WTC11 (cell line): ENCODE data around the gene AP4S1. TPM values are rescaled to one million over a fixed set of nuclear protein-coding genes. Genes with fewer than 3 reads are reported as not detected.

Experiments used
- ATAC-seq: fragments of 200-7000 bp; cut with Tn5 transposase; 2 replicates; pipeline ENCODE4 v1.10.0; 2021; ENCODE audit warnings: mild to moderate bottlenecking, moderate library complexity
- CTCF ChIA-PET: fragments of 300-600 bp; sonication (Branson Sonifier 250); formaldehyde crosslinking; loops from one replicate; lab custom pipeline; 2021; ENCODE audit warnings: antibody characterized with exemption; lab: Charles Lee
- POLR2A ChIA-PET: fragments of 350-600 bp; sonication (Branson Sonifier 250); formaldehyde crosslinking; loops from one replicate; lab custom pipeline; 2021; ENCODE audit warnings: antibody characterized with exemption; lab: Charles Lee
- DNase-seq: peaks from one replicate; pipeline ENCODE4 v3.0.0; 2021; ENCODE audit warnings: low spot score
- H3K27ac Mint-ChIP-seq: 2 replicates; pipeline ENCODE4 v1.8.0; 2021; ENCODE audit warnings: mixed read lengths
- H3K27me3 Mint-ChIP-seq: 2 replicates; pipeline ENCODE4 v1.8.0; 2021; ENCODE audit warnings: low read depth, mild to moderate bottlenecking, moderate library complexity, mixed read lengths
- H3K36me3 Mint-ChIP-seq: 2 replicates; pipeline ENCODE4 v1.8.0; 2021; ENCODE audit warnings: mixed read lengths
- H3K4me1 Mint-ChIP-seq: 2 replicates; pipeline ENCODE4 v1.8.0; 2022; ENCODE audit warnings: mixed read lengths
- H3K4me3 Mint-ChIP-seq: 2 replicates; pipeline ENCODE4 v1.8.0; 2021; ENCODE audit warnings: mild to moderate bottlenecking, moderate library complexity, mixed read lengths
- H3K9me3 Mint-ChIP-seq: 2 replicates; pipeline ENCODE4 v1.8.0; 2021; ENCODE audit warnings: mixed read lengths
- ATF1 ChIP-seq: sonication (generic); formaldehyde crosslinking; IDR thresholded peaks from 2 replicates; pipeline ENCODE4 v1.8.1; 2023; ENCODE audit warnings: mild to moderate bottlenecking, moderate library complexity, missing genetic modification reagents
- FOXK1 ChIP-seq: sonication (generic); formaldehyde crosslinking; IDR thresholded peaks from 2 replicates; pipeline ENCODE4 v1.8.0; 2022; ENCODE audit warnings: mild to moderate bottlenecking, moderate library complexity, missing genetic modification reagents
- MYBL2 ChIP-seq: sonication (generic); formaldehyde crosslinking; IDR thresholded peaks from 2 replicates; pipeline ENCODE4 v1.8.1; 2023; ENCODE audit warnings: mild to moderate bottlenecking, moderate library complexity, missing genetic modification reagents
- NFATC4 ChIP-seq: fragments of 250-450 bp; sonication (Bioruptor Pico); IDR thresholded peaks from 2 replicates; pipeline ENCODE4 v1.9.0; 2021; ENCODE audit warnings: mild to moderate bottlenecking
- NFE2L1 ChIP-seq: sonication (generic); formaldehyde crosslinking; IDR thresholded peaks from 2 replicates; pipeline ENCODE4 v1.8.1; 2023; ENCODE audit warnings: missing genetic modification reagents
- NFYB ChIP-seq: sonication (generic); formaldehyde crosslinking; conservative IDR thresholded peaks from 2 replicates; pipeline ENCODE4 v1.8.0; 2022; ENCODE audit warnings: low read depth, missing genetic modification reagents
- NR1H2 ChIP-seq: sonication (generic); formaldehyde crosslinking; IDR thresholded peaks from 2 replicates; pipeline ENCODE4 v1.9.0; 2021; ENCODE audit warnings: mild to moderate bottlenecking, moderate library complexity, missing genetic modification reagents
- RORB ChIP-seq: fragments of 250-450 bp; sonication (Bioruptor Pico); IDR thresholded peaks from 2 replicates; pipeline ENCODE4 v1.9.0; 2021; ENCODE audit warnings: mild to moderate bottlenecking
- ZBTB21 ChIP-seq: sonication (generic); formaldehyde crosslinking; IDR thresholded peaks from 2 replicates; pipeline ENCODE4 v1.8.1; 2023; ENCODE audit warnings: mild to moderate bottlenecking, missing genetic modification reagents, borderline replicate concordance
- ZNF121 ChIP-seq: sonication (generic); formaldehyde crosslinking; IDR thresholded peaks from 2 replicates; pipeline ENCODE4 v1.8.0; 2023; ENCODE audit warnings: missing genetic modification reagents
- ZNF232 ChIP-seq: sonication (generic); formaldehyde crosslinking; IDR thresholded peaks from 2 replicates; pipeline ENCODE4 v1.8.0; 2022; ENCODE audit warnings: mild to moderate bottlenecking, missing genetic modification reagents
- ZNF396 ChIP-seq: fragments of 250-450 bp; sonication (Bioruptor Pico); IDR thresholded peaks from 2 replicates; pipeline ENCODE4 v1.8.0; 2021; ENCODE audit warnings: mild to moderate bottlenecking, moderate library complexity, borderline replicate concordance
- ZNF416 ChIP-seq: fragments of 250-450 bp; sonication (Bioruptor Pico); IDR thresholded peaks from 2 replicates; pipeline ENCODE4 v1.9.0; 2021; ENCODE audit warnings: mild to moderate bottlenecking, inconsistent platforms
- total RNA-seq: library from RNA; stranded (reverse); gene quantifications from 3 replicates; pipeline ENCODE4 v1.2.3, GENCODE V29; 2021
- TF ChIP-seq, protein P1 (sequence below): sonication (generic); formaldehyde crosslinking; IDR thresholded peaks from 2 replicates; pipeline ENCODE4 v1.8.0; 2023; ENCODE audit warnings: mild to moderate bottlenecking, missing genetic modification reagents
- TF ChIP-seq, protein P2 (sequence below): sonication (generic); formaldehyde crosslinking; IDR thresholded peaks from 2 replicates; pipeline ENCODE4 v1.8.1; 2023; ENCODE audit warnings: mild to moderate bottlenecking, moderate library complexity, missing genetic modification reagents
- TF ChIP-seq, protein P3 (sequence below): sonication (generic); formaldehyde crosslinking; IDR thresholded peaks from 2 replicates; pipeline ENCODE4 v1.8.1; 2022; ENCODE audit warnings: mild to moderate bottlenecking, missing genetic modification reagents, moderate library complexity, borderline replicate concordance
- TF ChIP-seq, protein P4 (sequence below): sonication (generic); formaldehyde crosslinking; IDR thresholded peaks from 2 replicates; pipeline ENCODE4 v1.8.1; 2022; ENCODE audit warnings: low read depth, mild to moderate bottlenecking, moderate library complexity, missing genetic modification reagents, borderline replicate concordance
- TF ChIP-seq, protein P5 (sequence below): sonication (generic); formaldehyde crosslinking; IDR thresholded peaks from 2 replicates; pipeline ENCODE4 v1.8.0; 2022; ENCODE audit warnings: mild to moderate bottlenecking, missing genetic modification reagents
- TF ChIP-seq, protein P6 (sequence below): sonication (generic); formaldehyde crosslinking; IDR thresholded peaks from 2 replicates; pipeline ENCODE4 v1.8.0; 2022; ENCODE audit warnings: mild to moderate bottlenecking, missing genetic modification reagents
- TF ChIP-seq, protein P7 (sequence below): sonication (generic); formaldehyde crosslinking; IDR thresholded peaks from 2 replicates; pipeline ENCODE4 v1.8.1; 2022; ENCODE audit warnings: missing genetic modification reagents, borderline replicate concordance
- TF ChIP-seq, protein P8 (sequence below): sonication (generic); formaldehyde crosslinking; IDR thresholded peaks from 2 replicates; pipeline ENCODE4 v1.8.0; 2022; ENCODE audit warnings: missing genetic modification reagents

AP4S1 gene
- total RNA-seq, 1 experiment from 2014 or later, result 7.0 TPM

DNA sequence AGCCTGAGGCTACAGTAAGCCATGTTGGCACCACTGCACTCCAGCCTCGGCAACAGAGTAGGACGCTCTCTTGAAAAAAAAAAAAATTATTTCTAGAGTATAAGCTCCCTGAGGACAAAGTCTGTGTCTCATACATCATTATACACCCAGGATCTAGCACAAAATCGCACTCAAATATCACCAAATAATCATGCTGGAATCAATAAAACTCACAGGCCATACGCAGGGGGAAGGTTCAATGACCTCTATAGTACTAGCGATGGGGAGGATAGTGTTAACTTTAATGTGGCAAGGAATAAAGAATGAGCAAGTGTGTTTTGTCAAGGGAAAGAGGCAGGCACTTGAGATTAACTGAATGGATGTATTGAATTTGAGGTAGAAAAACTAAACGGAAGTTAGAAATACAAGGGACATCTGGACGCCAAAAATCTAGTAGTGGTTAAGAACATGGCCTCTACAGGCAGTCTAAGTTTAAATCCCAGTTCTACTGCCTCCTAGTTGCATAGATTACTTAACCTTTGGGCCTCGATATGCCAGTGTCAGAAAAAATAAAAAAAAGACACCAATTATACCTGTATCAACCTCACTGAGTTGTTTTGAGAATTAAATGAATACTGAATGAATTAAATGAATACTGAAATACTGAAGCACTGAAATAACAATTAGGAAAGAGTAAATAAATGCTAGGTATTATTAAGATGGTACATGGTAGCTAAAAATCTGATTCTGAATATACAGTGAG is 4.4 kb upstream of the AP4S1 start (continued):
- TF ChIP-seq, protein P1, sequence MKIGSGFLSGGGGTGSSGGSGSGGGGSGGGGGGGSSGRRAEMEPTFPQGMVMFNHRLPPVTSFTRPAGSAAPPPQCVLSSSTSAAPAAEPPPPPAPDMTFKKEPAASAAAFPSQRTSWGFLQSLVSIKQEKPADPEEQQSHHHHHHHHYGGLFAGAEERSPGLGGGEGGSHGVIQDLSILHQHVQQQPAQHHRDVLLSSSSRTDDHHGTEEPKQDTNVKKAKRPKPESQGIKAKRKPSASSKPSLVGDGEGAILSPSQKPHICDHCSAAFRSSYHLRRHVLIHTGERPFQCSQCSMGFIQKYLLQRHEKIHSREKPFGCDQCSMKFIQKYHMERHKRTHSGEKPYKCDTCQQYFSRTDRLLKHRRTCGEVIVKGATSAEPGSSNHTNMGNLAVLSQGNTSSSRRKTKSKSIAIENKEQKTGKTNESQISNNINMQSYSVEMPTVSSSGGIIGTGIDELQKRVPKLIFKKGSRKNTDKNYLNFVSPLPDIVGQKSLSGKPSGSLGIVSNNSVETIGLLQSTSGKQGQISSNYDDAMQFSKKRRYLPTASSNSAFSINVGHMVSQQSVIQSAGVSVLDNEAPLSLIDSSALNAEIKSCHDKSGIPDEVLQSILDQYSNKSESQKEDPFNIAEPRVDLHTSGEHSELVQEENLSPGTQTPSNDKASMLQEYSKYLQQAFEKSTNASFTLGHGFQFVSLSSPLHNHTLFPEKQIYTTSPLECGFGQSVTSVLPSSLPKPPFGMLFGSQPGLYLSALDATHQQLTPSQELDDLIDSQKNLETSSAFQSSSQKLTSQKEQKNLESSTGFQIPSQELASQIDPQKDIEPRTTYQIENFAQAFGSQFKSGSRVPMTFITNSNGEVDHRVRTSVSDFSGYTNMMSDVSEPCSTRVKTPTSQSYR (CRISPR knock-in tag), result no peak
- TF ChIP-seq, protein P2, sequence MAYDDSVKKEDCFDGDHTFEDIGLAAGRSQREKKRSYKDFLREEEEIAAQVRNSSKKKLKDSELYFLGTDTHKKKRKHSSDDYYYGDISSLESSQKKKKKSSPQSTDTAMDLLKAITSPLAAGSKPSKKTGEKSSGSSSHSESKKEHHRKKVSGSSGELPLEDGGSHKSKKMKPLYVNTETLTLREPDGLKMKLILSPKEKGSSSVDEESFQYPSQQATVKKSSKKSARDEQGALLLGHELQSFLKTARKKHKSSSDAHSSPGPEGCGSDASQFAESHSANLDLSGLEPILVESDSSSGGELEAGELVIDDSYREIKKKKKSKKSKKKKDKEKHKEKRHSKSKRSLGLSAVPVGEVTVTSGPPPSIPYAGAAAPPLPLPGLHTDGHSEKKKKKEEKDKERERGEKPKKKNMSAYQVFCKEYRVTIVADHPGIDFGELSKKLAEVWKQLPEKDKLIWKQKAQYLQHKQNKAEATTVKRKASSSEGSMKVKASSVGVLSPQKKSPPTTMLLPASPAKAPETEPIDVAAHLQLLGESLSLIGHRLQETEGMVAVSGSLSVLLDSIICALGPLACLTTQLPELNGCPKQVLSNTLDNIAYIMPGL (CRISPR knock-in tag), result no peak
- TF ChIP-seq NFE2L1 (CRISPR knock-in tag), result no peak
- no peak for TF ChIP-seq MYBL2 (CRISPR knock-in tag)
- TF ChIP-seq, protein P3, sequence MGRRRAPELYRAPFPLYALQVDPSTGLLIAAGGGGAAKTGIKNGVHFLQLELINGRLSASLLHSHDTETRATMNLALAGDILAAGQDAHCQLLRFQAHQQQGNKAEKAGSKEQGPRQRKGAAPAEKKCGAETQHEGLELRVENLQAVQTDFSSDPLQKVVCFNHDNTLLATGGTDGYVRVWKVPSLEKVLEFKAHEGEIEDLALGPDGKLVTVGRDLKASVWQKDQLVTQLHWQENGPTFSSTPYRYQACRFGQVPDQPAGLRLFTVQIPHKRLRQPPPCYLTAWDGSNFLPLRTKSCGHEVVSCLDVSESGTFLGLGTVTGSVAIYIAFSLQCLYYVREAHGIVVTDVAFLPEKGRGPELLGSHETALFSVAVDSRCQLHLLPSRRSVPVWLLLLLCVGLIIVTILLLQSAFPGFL, result no peak

DNA sequence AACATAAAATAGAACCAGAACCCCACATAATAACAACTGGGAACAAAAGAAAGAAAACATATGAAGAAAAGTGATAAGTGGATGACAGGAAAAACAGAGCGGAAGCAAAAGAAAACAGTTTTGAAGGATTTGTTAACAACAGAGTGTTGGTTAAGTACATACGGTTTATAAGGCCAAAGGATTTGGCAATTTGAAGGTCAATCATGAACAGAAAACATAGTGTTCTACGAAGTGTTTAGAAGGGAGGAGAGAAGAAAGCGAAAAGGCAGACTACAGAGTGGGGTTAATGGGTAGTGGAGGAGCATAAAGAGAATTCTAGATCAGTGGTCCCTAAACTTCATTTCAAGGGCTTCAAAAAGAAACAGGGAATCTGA is 3.9 kb upstream of the AP4S1 start:
- ChIA-PET CTCF (no interaction called here), POLR2A (no interaction called here)
- no peaks in the 10 kb centered on the region for H3K27me3 Mint-ChIP-seq
- no peak overlapping the region for H3K4me3 Mint-ChIP-seq
- TF ChIP-seq ZNF121 (CRISPR knock-in tag) (no peak), NFATC4 (CRISPR knock-in tag) (no peak), NR1H2 (CRISPR knock-in tag) (no peak), ATF1 (CRISPR knock-in tag) (no peak), ZNF416 (CRISPR knock-in tag) (no peak), ZBTB21 (CRISPR knock-in tag) (no peak), RORB (CRISPR knock-in tag) (no peak), NFYB (no peak), FOXK1 (no peak), ZNF232 (CRISPR knock-in tag) (no peak), ZNF396 (no peak)
- TF ChIP-seq, protein P4, sequence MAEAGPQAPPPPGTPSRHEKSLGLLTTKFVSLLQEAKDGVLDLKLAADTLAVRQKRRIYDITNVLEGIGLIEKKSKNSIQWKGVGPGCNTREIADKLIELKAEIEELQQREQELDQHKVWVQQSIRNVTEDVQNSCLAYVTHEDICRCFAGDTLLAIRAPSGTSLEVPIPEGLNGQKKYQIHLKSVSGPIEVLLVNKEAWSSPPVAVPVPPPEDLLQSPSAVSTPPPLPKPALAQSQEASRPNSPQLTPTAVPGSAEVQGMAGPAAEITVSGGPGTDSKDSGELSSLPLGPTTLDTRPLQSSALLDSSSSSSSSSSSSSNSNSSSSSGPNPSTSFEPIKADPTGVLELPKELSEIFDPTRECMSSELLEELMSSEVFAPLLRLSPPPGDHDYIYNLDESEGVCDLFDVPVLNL (CRISPR knock-in tag), result no peak
- TF ChIP-seq, protein P2 (CRISPR knock-in tag), result no peak
- TF ChIP-seq, protein P5, sequence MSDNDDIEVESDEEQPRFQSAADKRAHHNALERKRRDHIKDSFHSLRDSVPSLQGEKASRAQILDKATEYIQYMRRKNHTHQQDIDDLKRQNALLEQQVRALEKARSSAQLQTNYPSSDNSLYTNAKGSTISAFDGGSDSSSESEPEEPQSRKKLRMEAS (CRISPR knock-in tag), result no peak
- TF ChIP-seq, protein P6, sequence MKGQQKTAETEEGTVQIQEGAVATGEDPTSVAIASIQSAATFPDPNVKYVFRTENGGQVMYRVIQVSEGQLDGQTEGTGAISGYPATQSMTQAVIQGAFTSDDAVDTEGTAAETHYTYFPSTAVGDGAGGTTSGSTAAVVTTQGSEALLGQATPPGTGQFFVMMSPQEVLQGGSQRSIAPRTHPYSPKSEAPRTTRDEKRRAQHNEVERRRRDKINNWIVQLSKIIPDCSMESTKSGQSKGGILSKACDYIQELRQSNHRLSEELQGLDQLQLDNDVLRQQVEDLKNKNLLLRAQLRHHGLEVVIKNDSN (CRISPR knock-in tag), result no peak
- TF ChIP-seq, protein P7, sequence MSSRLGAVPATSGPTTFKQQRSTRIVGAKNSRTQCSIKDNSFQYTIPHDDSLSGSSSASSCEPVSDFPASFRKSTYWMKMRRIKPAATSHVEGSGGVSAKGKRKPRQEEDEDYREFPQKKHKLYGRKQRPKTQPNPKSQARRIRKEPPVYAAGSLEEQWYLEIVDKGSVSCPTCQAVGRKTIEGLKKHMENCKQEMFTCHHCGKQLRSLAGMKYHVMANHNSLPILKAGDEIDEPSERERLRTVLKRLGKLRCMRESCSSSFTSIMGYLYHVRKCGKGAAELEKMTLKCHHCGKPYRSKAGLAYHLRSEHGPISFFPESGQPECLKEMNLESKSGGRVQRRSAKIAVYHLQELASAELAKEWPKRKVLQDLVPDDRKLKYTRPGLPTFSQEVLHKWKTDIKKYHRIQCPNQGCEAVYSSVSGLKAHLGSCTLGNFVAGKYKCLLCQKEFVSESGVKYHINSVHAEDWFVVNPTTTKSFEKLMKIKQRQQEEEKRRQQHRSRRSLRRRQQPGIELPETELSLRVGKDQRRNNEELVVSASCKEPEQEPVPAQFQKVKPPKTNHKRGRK (CRISPR knock-in tag), result no peak
- TF ChIP-seq, protein P8, sequence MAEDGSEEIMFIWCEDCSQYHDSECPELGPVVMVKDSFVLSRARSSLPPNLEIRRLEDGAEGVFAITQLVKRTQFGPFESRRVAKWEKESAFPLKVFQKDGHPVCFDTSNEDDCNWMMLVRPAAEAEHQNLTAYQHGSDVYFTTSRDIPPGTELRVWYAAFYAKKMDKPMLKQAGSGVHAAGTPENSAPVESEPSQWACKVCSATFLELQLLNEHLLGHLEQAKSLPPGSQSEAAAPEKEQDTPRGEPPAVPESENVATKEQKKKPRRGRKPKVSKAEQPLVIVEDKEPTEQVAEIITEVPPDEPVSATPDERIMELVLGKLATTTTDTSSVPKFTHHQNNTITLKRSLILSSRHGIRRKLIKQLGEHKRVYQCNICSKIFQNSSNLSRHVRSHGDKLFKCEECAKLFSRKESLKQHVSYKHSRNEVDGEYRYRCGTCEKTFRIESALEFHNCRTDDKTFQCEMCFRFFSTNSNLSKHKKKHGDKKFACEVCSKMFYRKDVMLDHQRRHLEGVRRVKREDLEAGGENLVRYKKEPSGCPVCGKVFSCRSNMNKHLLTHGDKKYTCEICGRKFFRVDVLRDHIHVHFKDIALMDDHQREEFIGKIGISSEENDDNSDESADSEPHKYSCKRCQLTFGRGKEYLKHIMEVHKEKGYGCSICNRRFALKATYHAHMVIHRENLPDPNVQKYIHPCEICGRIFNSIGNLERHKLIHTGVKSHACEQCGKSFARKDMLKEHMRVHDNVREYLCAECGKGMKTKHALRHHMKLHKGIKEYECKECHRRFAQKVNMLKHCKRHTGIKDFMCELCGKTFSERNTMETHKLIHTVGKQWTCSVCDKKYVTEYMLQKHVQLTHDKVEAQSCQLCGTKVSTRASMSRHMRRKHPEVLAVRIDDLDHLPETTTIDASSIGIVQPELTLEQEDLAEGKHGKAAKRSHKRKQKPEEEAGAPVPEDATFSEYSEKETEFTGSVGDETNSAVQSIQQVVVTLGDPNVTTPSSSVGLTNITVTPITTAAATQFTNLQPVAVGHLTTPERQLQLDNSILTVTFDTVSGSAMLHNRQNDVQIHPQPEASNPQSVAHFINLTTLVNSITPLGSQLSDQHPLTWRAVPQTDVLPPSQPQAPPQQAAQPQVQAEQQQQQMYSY (CRISPR knock-in tag), result no peak
- TF ChIP-seq, all 79 proteins: peak for 0
- DNase-seq, result no peak
- Mint-ChIP-seq H3K9me3 (no peaks in the 10 kb centered on the region), H3K36me3 (peaks cover 9% of the 10 kb centered on the region), H3K4me1 (peaks cover 30% of the 10 kb centered on the region), H3K27ac (peak overlapping the region; percentile 70; the same call in 1 of the 2 replicates)
- no peak for ATAC-seq
